Natural killer cell (primary cell): ENCODE results near the gene KIF6. TPM values are rescaled to one million over a fixed set of nuclear protein-coding genes. Genes with fewer than 3 reads are reported as not detected.

Experiments
- ATAC-seq, 3 donors: fragments of 150-1000 bp in 2 of 3; fragments of 200-7000 bp in 1 of 3; cut with Tn5 transposase; 1 replicate in 1 of 3; 2 replicates in 2 of 3; pipeline ENCODE4 v1.10.0; 2021; ENCODE audit warnings: mild to moderate bottlenecking in 2 of 3, moderate library complexity in 2 of 3
- DNase-seq, 2 donors: peaks; one replicate each; pipeline versions ENCODE4 v3.0.0 to v3.0.0-alpha.2; 2013 to 2021; ENCODE audit warnings: mixed read lengths in 1 of 2
- H3K27ac ChIP-seq: one replicate; pipeline ENCODE4 v1.5.1; 2013; ENCODE audit warnings: mild to moderate bottlenecking, low read length
- H3K27me3 ChIP-seq: one replicate; pipeline ENCODE4 v1.6.1; 2013; ENCODE audit warnings: low read length; ENCODE audit not compliant: control insufficient read depth, insufficient read depth
- H3K36me3 ChIP-seq: one replicate; pipeline ENCODE4 v1.6.1; 2013; ENCODE audit warnings: low read length; ENCODE audit not compliant: control insufficient read depth, insufficient read depth
- H3K4me1 ChIP-seq: one replicate; pipeline ENCODE4 v1.6.1; 2013; ENCODE audit warnings: low read length; ENCODE audit not compliant: control insufficient read depth, insufficient read depth
- H3K4me3 ChIP-seq: one replicate; pipeline ENCODE4 v1.5.1; 2013; ENCODE audit warnings: low read length
- H3K9me3 ChIP-seq: one replicate; pipeline ENCODE4 v1.6.1; 2013; ENCODE audit warnings: low read length; ENCODE audit not compliant: control insufficient read depth, insufficient read depth
- H3K27ac Mint-ChIP-seq, 2 donors: one replicate each; pipeline ENCODE4 v1.8.0; 2022; ENCODE audit warnings: mild to moderate bottlenecking in 2 of 2, mixed read lengths in 2 of 2, moderate library complexity in 1 of 2
- H3K27me3 Mint-ChIP-seq, 2 donors: one replicate each; pipeline ENCODE4 v1.8.0; 2022; ENCODE audit warnings: low read depth in 2 of 2, mixed read lengths in 2 of 2
- H3K36me3 Mint-ChIP-seq: one replicate; pipeline ENCODE4 v1.8.0; 2022; ENCODE audit warnings: mixed read lengths
- H3K4me1 Mint-ChIP-seq, 2 donors: one replicate each; pipeline ENCODE4 v1.8.0; 2022; ENCODE audit warnings: mixed read lengths in 2 of 2
- H3K4me3 Mint-ChIP-seq: one replicate; pipeline ENCODE4 v1.8.0; 2022; ENCODE audit warnings: mild to moderate bottlenecking, moderate library complexity, mixed read lengths
- H3K9me3 Mint-ChIP-seq, 2 donors: one replicate each; pipeline ENCODE4 v1.8.0; 2022; ENCODE audit warnings: mixed read lengths in 2 of 2
- WGBS: methylation state at CpG from one replicate; pipeline ENCODE4 v1.1.7; 2013; ENCODE audit warnings: missing lambda C conversion rate; ENCODE audit not compliant: insufficient coverage; 5-methylcytosine and 5-hydroxymethylcytosine counted together
- intact Hi-C: fragments of 100-400 bp; cut with micrococcal nuclease; formaldehyde crosslinking; loops from one replicate; pipeline ENCODE4 v1.14.2; 2022
- total RNA-seq, 4 donors: library from RNA; stranded (reverse); fragments of 120-200 nt in 1 of 4; gene quantifications; one replicate each; pipeline versions ENCODE4 v1.2.3 to v1.2.4, GENCODE V29; 2013 to 2022
- TF ChIP-seq, protein P1 (sequence below): fragments of 200-600 bp; IDR thresholded peaks from one replicate; pipeline ENCODE4 v1.8.0; 2022; ENCODE audit warnings: antibody characterized with exemption

Gene KIF6
- total RNA-seq, 3 donors from 2014 or later (not counting 1 experiment from before 2014, with no cell fraction given): not detected

DNA sequence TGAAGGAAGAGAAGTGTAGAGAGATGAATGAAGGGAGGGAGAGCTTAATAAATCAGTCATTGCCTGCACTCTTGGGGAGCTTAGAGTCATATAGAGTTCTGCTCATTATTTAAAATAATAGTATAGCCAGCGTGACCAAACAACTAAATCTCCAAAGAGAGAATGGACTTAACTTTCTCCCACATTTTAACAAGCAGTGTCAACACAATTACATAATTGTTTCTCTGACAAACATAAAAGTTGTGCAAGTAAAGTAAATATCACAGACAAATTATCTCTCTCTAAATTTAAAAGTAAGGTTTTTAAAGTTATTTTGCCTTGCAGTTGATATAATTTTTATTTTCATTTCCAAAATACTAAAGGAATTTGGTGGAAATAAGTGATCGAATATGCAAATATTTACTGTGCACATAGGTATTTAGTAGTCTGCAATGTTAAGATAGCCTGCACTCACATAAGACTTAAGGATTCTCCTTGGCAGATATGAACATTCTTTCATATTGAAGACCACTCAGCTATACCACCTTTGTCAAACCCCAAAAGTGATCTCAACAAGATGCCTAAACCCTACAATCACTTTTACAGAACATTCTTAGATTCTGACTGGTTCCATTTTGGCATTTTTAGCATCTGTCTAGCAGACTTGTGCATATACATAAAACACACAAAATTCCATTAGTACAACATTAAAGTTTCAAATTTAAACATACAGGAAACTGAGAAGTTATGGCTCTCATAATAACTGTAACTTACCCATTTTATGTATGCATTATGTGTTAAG lies 67.7 kb downstream of the KIF6 start:
- H3K36me3 ChIP-seq: no peaks in the 10 kb centered on the region
- no peak overlapping the region for H3K27ac ChIP-seq
- no peaks in the 10 kb centered on the region for H3K9me3 ChIP-seq
- Mint-ChIP-seq H3K4me1 (no peaks in the 10 kb centered on the region), H3K27ac (no peak overlapping the region), H3K27me3 (peaks cover 7 to 11% of the 10 kb centered on the region in 2 donors), H3K9me3 (no peaks in the 10 kb centered on the region), H3K36me3 (no peaks in the 10 kb centered on the region), H3K4me3 (no peak overlapping the region)
- TF ChIP-seq, protein P1, sequence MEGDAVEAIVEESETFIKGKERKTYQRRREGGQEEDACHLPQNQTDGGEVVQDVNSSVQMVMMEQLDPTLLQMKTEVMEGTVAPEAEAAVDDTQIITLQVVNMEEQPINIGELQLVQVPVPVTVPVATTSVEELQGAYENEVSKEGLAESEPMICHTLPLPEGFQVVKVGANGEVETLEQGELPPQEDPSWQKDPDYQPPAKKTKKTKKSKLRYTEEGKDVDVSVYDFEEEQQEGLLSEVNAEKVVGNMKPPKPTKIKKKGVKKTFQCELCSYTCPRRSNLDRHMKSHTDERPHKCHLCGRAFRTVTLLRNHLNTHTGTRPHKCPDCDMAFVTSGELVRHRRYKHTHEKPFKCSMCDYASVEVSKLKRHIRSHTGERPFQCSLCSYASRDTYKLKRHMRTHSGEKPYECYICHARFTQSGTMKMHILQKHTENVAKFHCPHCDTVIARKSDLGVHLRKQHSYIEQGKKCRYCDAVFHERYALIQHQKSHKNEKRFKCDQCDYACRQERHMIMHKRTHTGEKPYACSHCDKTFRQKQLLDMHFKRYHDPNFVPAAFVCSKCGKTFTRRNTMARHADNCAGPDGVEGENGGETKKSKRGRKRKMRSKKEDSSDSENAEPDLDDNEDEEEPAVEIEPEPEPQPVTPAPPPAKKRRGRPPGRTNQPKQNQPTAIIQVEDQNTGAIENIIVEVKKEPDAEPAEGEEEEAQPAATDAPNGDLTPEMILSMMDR: no peak
- no peak for DNase-seq
- no peak overlapping the region for H3K4me3 ChIP-seq
- no CpG with 5 or more reads among the region's 2 CpGs for WGBS
- ATAC-seq: no peak
- no peaks in the 10 kb centered on the region for H3K4me1 ChIP-seq
- no peaks in the 10 kb centered on the region for H3K27me3 ChIP-seq
- intact Hi-C loops: no loop called here

DNA sequence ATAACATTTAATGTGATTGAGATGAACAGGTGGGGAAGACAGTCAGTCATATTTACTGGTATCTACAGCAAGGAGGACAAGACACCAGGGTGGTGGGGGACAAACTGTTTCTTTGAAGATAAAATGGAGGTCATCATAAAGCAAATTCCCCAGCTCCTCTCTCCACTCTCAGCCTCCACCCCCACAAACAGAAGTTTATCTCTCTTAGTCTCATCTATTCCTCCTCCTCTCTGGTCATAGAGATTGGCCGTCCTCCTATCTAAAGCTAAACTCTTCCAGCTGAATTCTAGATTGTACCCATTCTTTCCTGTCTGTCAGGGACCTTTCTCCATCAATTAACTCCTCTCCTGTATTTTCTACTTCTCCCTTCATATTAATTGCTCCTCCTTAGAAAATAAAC lies 71.1 kb downstream of the KIF6 start:
- Mint-ChIP-seq H3K36me3 (no peaks in the 10 kb centered on the region), H3K9me3 (no peaks in the 10 kb centered on the region), H3K27me3 (peaks cover 8 to 10% of the 10 kb centered on the region in 2 donors), H3K4me3 (no peak overlapping the region), H3K27ac (no peak overlapping the region), H3K4me1 (no peaks in the 10 kb centered on the region)
- ATAC-seq (no peak), DNase-seq (no peak)
- intact Hi-C loops: no loop called here
- TF ChIP-seq, protein P1: no peak
- no peaks in the 10 kb centered on the region for H3K27me3 ChIP-seq
- no peak overlapping the region for H3K4me3 ChIP-seq
- H3K9me3 ChIP-seq: no peaks in the 10 kb centered on the region
- H3K36me3 ChIP-seq: no peaks in the 10 kb centered on the region
- H3K4me1 ChIP-seq: no peaks in the 10 kb centered on the region
- WGBS: 97% methylated on average over 1 of the region's 1 CpG
- no peak overlapping the region for H3K27ac ChIP-seq

- Mint-ChIP-seq H3K4me3 (no peak overlapping the region), H3K4me1 (no peaks in the 10 kb centered on the region), H3K27me3 (peaks cover 8 to 10% of the 10 kb centered on the region in 2 donors), H3K36me3 (no peaks in the 10 kb centered on the region), H3K27ac (no peak overlapping the region), H3K9me3 (no peaks in the 10 kb centered on the region)
- Histone ChIP-seq H3K4me3 (no peak overlapping the region), H3K27me3 (no peaks in the 10 kb centered on the region), H3K36me3 (no peaks in the 10 kb centered on the region), H3K9me3 (no peaks in the 10 kb centered on the region), H3K27ac (no peak overlapping the region), H3K4me1 (no peaks in the 10 kb centered on the region)
- ATAC-seq: no peak
- no peak for DNase-seq
- intact Hi-C loops: no loop called here
- TF ChIP-seq, protein P1: no peak
- 47% methylated on average over 2 of the region's 2 CpGs for WGBS
These were observed 71.6 kb downstream of the KIF6 start for GRCh38 chr6:39653612-39654011.

DNA sequence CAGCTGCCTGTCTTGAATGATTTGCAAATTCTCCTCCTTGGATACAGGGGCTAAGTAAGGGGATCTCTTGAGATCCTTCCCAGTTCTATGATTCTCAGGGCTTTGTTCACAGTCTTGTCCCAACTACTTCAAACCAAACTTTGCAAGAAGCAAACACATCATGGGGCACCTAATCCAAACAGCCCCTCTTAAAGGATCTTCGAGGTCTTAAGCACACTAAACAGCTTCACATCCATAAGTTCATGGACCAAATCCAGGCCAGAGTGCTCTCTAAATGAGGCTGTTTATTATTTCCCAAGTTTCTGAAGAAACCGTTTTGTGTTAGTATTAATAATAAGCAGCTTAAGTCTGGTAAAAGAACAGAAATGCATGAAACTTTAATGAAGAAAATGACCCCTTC lies 75.2 kb downstream of the KIF6 start:
- H3K27ac ChIP-seq: no peak overlapping the region
- intact Hi-C loops: no loop called here
- Mint-ChIP-seq H3K36me3 (no peaks in the 10 kb centered on the region), H3K27ac (no peak overlapping the region), H3K27me3 (peaks cover 0 to 10% of the 10 kb centered on the region in 2 donors), H3K9me3 (no peaks in the 10 kb centered on the region), H3K4me1 (no peaks in the 10 kb centered on the region), H3K4me3 (no peak overlapping the region)
- no peaks in the 10 kb centered on the region for H3K9me3 ChIP-seq
- H3K27me3 ChIP-seq: no peaks in the 10 kb centered on the region
- no peak overlapping the region for H3K4me3 ChIP-seq
- 70% methylated on average over 1 of the region's 2 CpGs for WGBS
- no peak for DNase-seq
- TF ChIP-seq, protein P1: no peak
- no peaks in the 10 kb centered on the region for H3K36me3 ChIP-seq
- H3K4me1 ChIP-seq: no peaks in the 10 kb centered on the region
- ATAC-seq: no peak
